K562 (cell line): ENCODE results near the gene PPFIBP2. TPM values are rescaled to one million over a fixed set of nuclear protein-coding genes. Genes with fewer than 3 reads are reported as not detected.

ENCODE experiments used
- ATAC-seq: fragments of 200-7000 bp; cut with Tn5 transposase; 3 replicates; pipeline ENCODE4 v1.9.1; 2020; ENCODE audit warnings: moderate library complexity
- BruUV-seq: library from RNA; stranded (reverse); fragments of 400-500 nt; replicated peaks from 2 replicates; lab custom pipeline; 2021; lab: Mats Ljungman, UMichigan
- CTCF ChIA-PET: fragments of 300-600 bp; formaldehyde crosslinking; extraction: SDS; loops from one replicate; lab custom pipeline; 2021; ENCODE audit warnings: low intra/inter-chr PET ratio; lab: Yijun Ruan, JAX
- POLR2A ChIA-PET: fragments of 300-600, 350-650 bp; sonication (Branson Sonifier 250); formaldehyde crosslinking; extraction: SDS; loops from one replicate; lab custom pipeline; 2021; ENCODE audit warnings: antibody characterized with exemption, inconsistent platforms; lab: Yijun Ruan, JAX
- DNase-seq, 4 experiments: peaks; one replicate each; pipeline versions ENCODE4 v3.0.0 to v3.0.0-alpha.2; 2011 to 2018; ENCODE audit warnings: low spot score in 3 of 4, mixed read lengths in 3 of 4; ENCODE audit errors: extremely low read depth in 1 of 4
- FAIRE-seq: peaks from 2 replicates; lab custom pipeline; 2011; peaks lifted over from hg19 to GRCh38; lab: Jason Lieb, UNC
- H2AFZ ChIP-seq: 2 replicates; pipeline ENCODE4 v1.6.0; 2011; ENCODE audit warnings: low read depth, low read length, control low read depth, inconsistent platforms
- H3K27ac ChIP-seq: fragments of 200-600 bp; 3 replicates; pipeline ENCODE4 v1.8.0; 2011; ENCODE audit warnings: low read depth, mild to moderate bottlenecking, control low read depth, inconsistent platforms, low read length, moderate library complexity, mixed read lengths; ENCODE audit errors: extremely low read depth
- H3K27me3 ChIP-seq, 2 experiments: fragments of 300-600 bp in 1 of 2; 2 replicates in 1 of 2; 3 replicates in 1 of 2; pipeline versions ENCODE4 v1.6.0 to v1.8.0; 2011; ENCODE audit warnings: inconsistent platforms in 2 of 2, low read length in 2 of 2, mild to moderate bottlenecking in 1 of 2, mixed read lengths in 1 of 2, moderate library complexity in 1 of 2; ENCODE audit not compliant: control insufficient read depth in 2 of 2, insufficient read depth in 2 of 2
- H3K36me3 ChIP-seq: fragments of 300-600 bp; 3 replicates; pipeline ENCODE4 v1.8.0; 2011; ENCODE audit warnings: mild to moderate bottlenecking, low read length, inconsistent platforms; ENCODE audit not compliant: control insufficient read depth, insufficient read depth
- H3K4me1 ChIP-seq, 2 experiments: fragments of 200-600 bp in 1 of 2; replicated peaks in 1 of 2; 2 replicates in 1 of 2; 3 replicates in 1 of 2; pipeline versions ENCODE4 v1.5.1 to v1.8.0; 2011; ENCODE audit warnings: inconsistent platforms in 2 of 2, low read length in 2 of 2, mild to moderate bottlenecking in 1 of 2, mixed read lengths in 1 of 2, moderate library complexity in 1 of 2; ENCODE audit not compliant: control insufficient read depth in 2 of 2, insufficient read depth in 2 of 2
- H3K4me2 ChIP-seq: 2 replicates; pipeline ENCODE4 v1.6.1; 2011; ENCODE audit warnings: low read length, control low read depth, inconsistent platforms, mixed read lengths; ENCODE audit not compliant: insufficient read depth
- H3K4me3 ChIP-seq: fragments of 200-600 bp; sonication (generic), shearing (Covaris generic); 2 replicates; pipeline ENCODE4 v1.5.1; 2016; ENCODE audit warnings: control low read depth, inconsistent platforms
- H3K79me2 ChIP-seq: fragments of 200-600 bp; 3 replicates; pipeline ENCODE4 v1.8.0; 2011; ENCODE audit warnings: low read length, inconsistent platforms; ENCODE audit not compliant: control insufficient read depth, insufficient read depth
- H3K9ac ChIP-seq, 2 experiments: 2 replicates each; pipeline versions ENCODE4 v1.6.0 to v1.6.1; 2011; ENCODE audit warnings: low read depth in 2 of 2, low read length in 2 of 2, control low read depth in 1 of 2, inconsistent platforms in 1 of 2, mild to moderate bottlenecking in 1 of 2, mixed read lengths in 1 of 2; ENCODE audit not compliant: insufficient read depth in 1 of 2
- H3K9me1 ChIP-seq: one replicate; pipeline ENCODE4 v1.6.0; 2011; ENCODE audit warnings: inconsistent platforms, mild to moderate bottlenecking, low read length, moderate library complexity; ENCODE audit not compliant: control insufficient read depth, insufficient read depth
- H3K9me3 ChIP-seq: replicated peaks from 2 replicates; pipeline ENCODE4 v1.5.1; 2011; ENCODE audit warnings: low read depth, low read length, inconsistent platforms; ENCODE audit not compliant: control insufficient read depth, insufficient read depth
- H4K20me1 ChIP-seq: replicated peaks from 2 replicates; pipeline ENCODE4 v1.6.1; 2011; ENCODE audit warnings: low read length, inconsistent platforms, mixed read lengths; ENCODE audit not compliant: control insufficient read depth, insufficient read depth
- DEAF1 ChIP-seq: fragments of 450-650 bp; formaldehyde crosslinking; IDR thresholded peaks from 2 replicates; pipeline ENCODE4 v1.4.0; 2020; ENCODE audit warnings: mild to moderate bottlenecking, moderate library complexity
- ESRRA ChIP-seq: fragments of 450-650 bp; IDR thresholded peaks from 2 replicates; pipeline ENCODE4 v1.6.1; 2014; ENCODE audit warnings: low read depth, mild to moderate bottlenecking, moderate library complexity, borderline replicate concordance
- GTF2B ChIP-seq: IDR thresholded peaks from 2 replicates; pipeline ENCODE4 v1.6.1; 2011; ENCODE audit not compliant: insufficient read length; ENCODE audit errors: extremely low read depth
- HDAC1 ChIP-seq, 2 experiments: fragments of 450-650 bp; IDR thresholded peaks; 2 replicates each; pipeline ENCODE4 v1.6.1; 2016 to 2017; ENCODE audit warnings: inconsistent platforms in 1 of 2, mild to moderate bottlenecking in 1 of 2, moderate library complexity in 1 of 2
- HEY1 ChIP-seq: fragments of 250-450 bp; sonication (Bioruptor Pico); IDR thresholded peaks from 2 replicates; pipeline ENCODE4 v1.5.0; 2020; ENCODE audit warnings: mild to moderate bottlenecking, moderate library complexity, borderline replicate concordance
- MAZ ChIP-seq, 2 experiments: fragments of 450-650 bp in 1 of 2; sonication (generic) in 1 of 2; formaldehyde crosslinking; IDR thresholded peaks in 1 of 2; conservative IDR thresholded peaks in 1 of 2; 2 replicates each; pipeline versions ENCODE4 v1.4.0 to v1.5.0; 2020; ENCODE audit warnings: mild to moderate bottlenecking in 1 of 2, missing genetic modification reagents in 1 of 2
- MYBL2 ChIP-seq, 2 experiments: fragments of 450-650 bp in 1 of 2; sonication (generic) in 1 of 2; formaldehyde crosslinking in 1 of 2; IDR thresholded peaks; 2 replicates each; pipeline versions ENCODE4 v1.6.1 to v1.8.1; 2017 to 2022; ENCODE audit warnings: borderline replicate concordance in 1 of 2, inconsistent platforms in 1 of 2, low read depth in 1 of 2, mild to moderate bottlenecking in 1 of 2, missing genetic modification reagents in 1 of 2, moderate library complexity in 1 of 2
- PATZ1 ChIP-seq: fragments of 250-450 bp; sonication (Bioruptor Pico); IDR thresholded peaks from 2 replicates; pipeline ENCODE4 v1.5.0; 2020; ENCODE audit warnings: mild to moderate bottlenecking, borderline replicate concordance
- ZBTB43 ChIP-seq: sonication (generic); formaldehyde crosslinking; IDR thresholded peaks from 2 replicates; pipeline ENCODE4 v1.8.0; 2023; ENCODE audit warnings: mild to moderate bottlenecking, missing genetic modification reagents
- ZMIZ1 ChIP-seq, 2 experiments: fragments of 150-350 bp in 1 of 2; IDR thresholded peaks; 2 replicates each; pipeline ENCODE4 v1.6.1; 2012 to 2016; ENCODE audit warnings: low read depth in 2 of 2, low read length in 2 of 2, mild to moderate bottlenecking in 1 of 2, moderate library complexity in 1 of 2
- WGBS: fragments of 100-300 bp; shearing (Covaris generic); methylation state at CpG from one replicate; pipeline ENCODE4 v1.1.6; 2016; ENCODE audit warnings: low coverage, mixed read lengths; ENCODE audit not compliant: insufficient coverage; ENCODE audit errors: missing lambda C conversion rate; 5-methylcytosine and 5-hydroxymethylcytosine counted together
- in situ Hi-C: fragments of 300-500 bp; cut with MboI; formaldehyde crosslinking; loops from 4 replicates; pipeline ENCODE4 v1.15.0; 2018; ENCODE audit warnings: inconsistent platforms, mixed read lengths
- intact Hi-C: fragments of 100-400 bp; cut with micrococcal nuclease; formaldehyde crosslinking; loops from 2 replicates; pipeline ENCODE4 v1.14.2; 2022
- polyA plus RNA-seq, 8 experiments: library from polyadenylated mRNA; depleted of rRNA in 4 of 8; stranded (reverse) in 5 of 8; unstranded in 3 of 8; fragments of >200 nt; fragmentation: Nextera tagmentation in 2 of 8; fragmentation: Illumina TruSeq in 1 of 8; extraction: Ambion mirVana in 2 of 8; extraction: Trizol in 1 of 8; gene quantifications; 2 replicates each; pipeline versions ENCODE4 v1.2.1 to v1.2.3, GENCODE V29; 2011 to 2014; ENCODE audit warnings: inconsistent platforms in 1 of 8, missing spikeins in 1 of 8
- total RNA-seq, 7 experiments: library from RNA; depleted of rRNA in 6 of 7; stranded (reverse); fragments of >200 nt in 6 of 7; fragmentation: Illumina TruSeq in 2 of 7; extraction: Trizol in 2 of 7; gene quantifications; 2 replicates each; pipeline versions ENCODE4 v1.2.1 to v1.2.3, GENCODE V29; 2011 to 2021; ENCODE audit warnings: low replicate concordance in 1 of 7

PPFIBP2 gene
- total and polyA plus RNA-seq, 9 of the 15 experiments (the other 6 are each of a cell fraction or from before 2014, with no cell fraction given) = 0.18 to 3.4 (median 1.2) TPM

- Histone ChIP-seq H3K36me3 (no peaks in the 10 kb centered on the region), H3K4me2 (no peak overlapping the region), H4K20me1 (no peaks in the 10 kb centered on the region), H2AFZ (no peak overlapping the region), H3K27ac (no peak overlapping the region), H3K4me1 (no peaks in the 10 kb centered on the region; a peak in 1 of 5 replicates), H3K4me3 (no peak overlapping the region), H3K9me1 (no peaks in the 10 kb centered on the region), H3K79me2 (no peaks in the 10 kb centered on the region), H3K9ac (no peak overlapping the region), H3K27me3 (peaks cover 0 to 23% of the 10 kb centered on the region in 2 experiments; a peak in 2 of 5 replicates), H3K9me3 (no peaks in the 10 kb centered on the region)
- BruUV-seq = no TSS peak
- ChIA-PET CTCF (no interaction called here), POLR2A (no interaction called here)
- no peak for FAIRE-seq
- in situ Hi-C loops = no loop called here
- 2% methylated on average over 4 of the region's 4 CpGs for WGBS
- intact Hi-C loops = no loop called here
- no peak for DNase-seq
- ATAC-seq = no peak
- TF ChIP-seq HDAC1 (IDR thresholded peaks at IDR 0.05) (no peak), MYBL2 (IDR thresholded peaks at IDR 0.05; ENCODE audit: low read depth) (no peak), MYBL2 (CRISPR knock-in tag; IDR thresholded peaks at IDR 0.05; ENCODE audit: borderline replicate concordance) (no peak), PATZ1 (CRISPR knock-in tag) (no peak), DEAF1 (no peak), ZMIZ1 (IDR thresholded peaks at IDR 0.05; ENCODE audit: low read depth in 2 of 2, low read length in 2 of 2) (no peak), ZBTB43 (CRISPR knock-in tag) (no peak), HEY1 (CRISPR knock-in tag) (no peak), MAZ (CRISPR knock-in tag; conservative IDR thresholded peaks at IDR 0.05 in 1 of 2, IDR thresholded peaks at IDR 0.05 in 1 of 2) (no peak), GTF2B (no peak), ESRRA (no peak)
Measured at GRCh38 chr11:7635708-7636107, 121.9 kb downstream of the PPFIBP2 start.
